GM19025 (cell line): ENCODE results near the gene SCAMP1.
"Not testable (repeated sequence)": the region's sequence is repeated elsewhere in the genome, so short reads cannot be mapped to it uniquely, and the experiment has no call there.

Source experiments
- ATAC-seq: cut with Tn5 transposase; IDR thresholded peaks from one replicate; pipeline ENCODE4 v1.9.1; 2021; ENCODE audit warnings: mild to moderate bottlenecking, low read depth, moderate library complexity; ENCODE audit not compliant: unreplicated experiment

Gene SCAMP1

GRCh38 chr5:78359831-78360673 lies at the start of gene SCAMP1:
TSS of gene SCAMP1 (plus strand) at chr5:78360617. CDS start at chr5:78360672, 55 bp downstream.
- ATAC-seq: peak; percentile 79

GRCh38 chr5:78317515-78317914 lies 42.9 kb upstream of the SCAMP1 start:
- ATAC-seq: no peak

- no peak for ATAC-seq
These were observed 42.1 kb upstream of the SCAMP1 start for GRCh38 chr5:78318337-78318736.

GRCh38 chr5:78320401-78320800 lies 40.0 kb upstream of the SCAMP1 start:
- no peak for ATAC-seq

GRCh38 chr5:78323241-78323640 lies 37.2 kb upstream of the SCAMP1 start:
- no peak for ATAC-seq

- ATAC-seq: no peak
These were observed 33.5 kb upstream of the SCAMP1 start for GRCh38 chr5:78326930-78327329.

GRCh38 chr5:78327761-78328510 lies 32.5 kb upstream of the SCAMP1 start:
- ATAC-seq: no peak

- ATAC-seq: no peak
These were observed 31.7 kb upstream of the SCAMP1 start for GRCh38 chr5:78328585-78329173.

- no peak for ATAC-seq
These were observed 28.8 kb upstream of the SCAMP1 start for GRCh38 chr5:78331523-78332080.

GRCh38 chr5:78334811-78335210 lies 25.6 kb upstream of the SCAMP1 start:
- no peak for ATAC-seq

- no peak for ATAC-seq
These were observed 24.4 kb upstream of the SCAMP1 start for GRCh38 chr5:78335976-78336375.

- ATAC-seq: no peak
These were observed 23.7 kb upstream of the SCAMP1 start for GRCh38 chr5:78336698-78337097.

GRCh38 chr5:78339617-78340436 lies 20.6 kb upstream of the SCAMP1 start:
- no peak for ATAC-seq

GRCh38 chr5:78341440-78341839 lies 19.0 kb upstream of the SCAMP1 start:
- ATAC-seq: no peak

- ATAC-seq: no peak
These were observed 14.9 kb upstream of the SCAMP1 start for GRCh38 chr5:78345485-78345884.

GRCh38 chr5:78353520-78353919 lies 6.9 kb upstream of the SCAMP1 start:
- no peak for ATAC-seq

GRCh38 chr5:78354066-78354670 lies 6.2 kb upstream of the SCAMP1 start:
- no peak for ATAC-seq

- no peak for ATAC-seq
These were observed 4.9 kb upstream of the SCAMP1 start for GRCh38 chr5:78355561-78355960.

- ATAC-seq: not testable (repeated sequence)
These were observed 974 bp upstream of the SCAMP1 start for GRCh38 chr5:78359455-78359830.

- ATAC-seq: peak; percentile 7
These were observed 182 bp downstream of the SCAMP1 start for GRCh38 chr5:78360674-78360923.
